ENCODE data around the gene HOXB3.

GRCh38 chr17:48615047-48615962 is 25.3 kb upstream of the HOXB3 start, which contains the start of gene HOXB8:
- TF ChIP-seq CTCF (IDR thresholded peaks at IDR 0.05) = no peak
- no peak for TF ChIP-seq POLR2AphosphoS5 (IDR thresholded peaks at IDR 0.05)

All from prostate gland (tissue), 2 donors.